H9 (cell line): ENCODE measurements around the gene OSBPL1A. TPM values are rescaled to one million over a fixed set of nuclear protein-coding genes. Genes with fewer than 3 reads are reported as not detected.

ENCODE experiments used
- DNase-seq: peaks from one replicate; pipeline ENCODE4 v3.0.0-alpha.2; 2017
- H2AFZ ChIP-seq: one replicate; pipeline ENCODE4 v1.6.1; 2013; ENCODE audit warnings: mild to moderate bottlenecking, low read length, control low read depth, moderate library complexity
- H2AK5ac ChIP-seq: 2 replicates; pipeline ENCODE4 v1.6.1; 2013; ENCODE audit warnings: low read length, control low read depth, mixed read lengths; ENCODE audit not compliant: insufficient read length
- H2BK120ac ChIP-seq: one replicate; pipeline ENCODE4 v1.6.1; 2013; ENCODE audit warnings: low read depth, mild to moderate bottlenecking, low read length, control low read depth, inconsistent platforms; ENCODE audit not compliant: poor library complexity, severe bottlenecking
- H2BK12ac ChIP-seq: 2 replicates; pipeline ENCODE4 v1.6.1; 2013; ENCODE audit warnings: low read length, control low read depth, mixed read lengths, low read depth; ENCODE audit not compliant: insufficient read length
- H2BK15ac ChIP-seq: 2 replicates; pipeline ENCODE4 v1.6.1; 2013; ENCODE audit warnings: low read depth, low read length, control low read depth
- H2BK20ac ChIP-seq: one replicate; pipeline ENCODE4 v1.6.1; 2013; ENCODE audit warnings: low read depth, mild to moderate bottlenecking, low read length, control low read depth, inconsistent platforms; ENCODE audit not compliant: poor library complexity, severe bottlenecking
- H2BK5ac ChIP-seq: 2 replicates; pipeline ENCODE4 v1.6.1; 2013; ENCODE audit warnings: low read length, control low read depth, mixed read lengths; ENCODE audit not compliant: insufficient read length
- H3K14ac ChIP-seq: 2 replicates; pipeline ENCODE4 v1.6.1; 2013; ENCODE audit warnings: low read length, control low read depth; ENCODE audit not compliant: insufficient read depth
- H3K18ac ChIP-seq: 2 replicates; pipeline ENCODE4 v1.6.1; 2013; ENCODE audit warnings: low read depth, mild to moderate bottlenecking, mixed read lengths, low read length, control low read depth; ENCODE audit not compliant: insufficient read length
- H3K23ac ChIP-seq: 2 replicates; pipeline ENCODE4 v1.6.1; 2013; ENCODE audit warnings: low read length, control low read depth, mixed read lengths, low read depth; ENCODE audit not compliant: insufficient read length
- H3K23me2 ChIP-seq: 2 replicates; pipeline ENCODE4 v1.6.1; 2013; ENCODE audit warnings: low read depth, mild to moderate bottlenecking, mixed read lengths, low read length, control low read depth; ENCODE audit not compliant: insufficient read length, poor library complexity, severe bottlenecking
- H3K27ac ChIP-seq: 2 replicates; pipeline ENCODE4 v1.5.1; 2013; ENCODE audit warnings: low read length, control low read depth, mixed read lengths, low read depth; ENCODE audit not compliant: insufficient read length
- H3K27me3 ChIP-seq: 2 replicates; pipeline ENCODE4 v1.6.1; 2013; ENCODE audit warnings: low read length, control low read depth, inconsistent platforms; ENCODE audit not compliant: insufficient read depth
- H3K4ac ChIP-seq: 2 replicates; pipeline ENCODE4 v1.6.1; 2013; ENCODE audit warnings: low read depth, mild to moderate bottlenecking, control low read depth, inconsistent platforms, low read length, moderate library complexity
- H3K4me1 ChIP-seq: 2 replicates; pipeline ENCODE4 v1.6.1; 2013; ENCODE audit warnings: low read length, control low read depth, inconsistent platforms; ENCODE audit not compliant: insufficient read depth
- H3K4me2 ChIP-seq: 2 replicates; pipeline ENCODE4 v1.6.1; 2013; ENCODE audit warnings: low read length, control low read depth, mixed read lengths; ENCODE audit not compliant: insufficient read length, insufficient read depth
- H3K56ac ChIP-seq: 2 replicates; pipeline ENCODE4 v1.6.1; 2013; ENCODE audit warnings: low read depth, mild to moderate bottlenecking, mixed read lengths, low read length, control low read depth; ENCODE audit not compliant: insufficient read length
- H3K79me1 ChIP-seq: 2 replicates; pipeline ENCODE4 v1.6.1; 2013; ENCODE audit warnings: low read depth, mild to moderate bottlenecking, moderate library complexity, low read length, control low read depth, inconsistent platforms; ENCODE audit not compliant: insufficient read depth, poor library complexity, severe bottlenecking
- H3K79me2 ChIP-seq: 2 replicates; pipeline ENCODE4 v1.6.1; 2013; ENCODE audit warnings: low read length, control low read depth, inconsistent platforms; ENCODE audit not compliant: insufficient read depth
- H3K9ac ChIP-seq: 2 replicates; pipeline ENCODE4 v1.6.1; 2013; ENCODE audit warnings: low read length, control low read depth, mixed read lengths; ENCODE audit not compliant: insufficient read length; ENCODE audit errors: extremely low read depth
- H3K9me3 ChIP-seq: one replicate; pipeline ENCODE4 v1.6.1; 2013; ENCODE audit warnings: low read depth, low read length, inconsistent platforms; ENCODE audit not compliant: control insufficient read depth
- H3T11ph ChIP-seq: one replicate; pipeline ENCODE4 v1.6.1; 2013; ENCODE audit warnings: mild to moderate bottlenecking, low read length, control low read depth, inconsistent platforms
- H4K20me1 ChIP-seq: one replicate; pipeline ENCODE4 v1.6.1; 2013; ENCODE audit not compliant: control insufficient read depth, insufficient read length, insufficient read depth
- H4K5ac ChIP-seq: 2 replicates; pipeline ENCODE4 v1.6.1; 2013; ENCODE audit warnings: low read depth, mild to moderate bottlenecking, mixed read lengths, low read length, control low read depth; ENCODE audit not compliant: insufficient read length
- H4K8ac ChIP-seq: replicated peaks from 2 replicates; pipeline ENCODE4 v1.6.1; 2013; ENCODE audit warnings: low read length, control low read depth, mixed read lengths, low read depth; ENCODE audit not compliant: insufficient read length
- H4K91ac ChIP-seq: 2 replicates; pipeline ENCODE4 v1.6.1; 2013; ENCODE audit warnings: low read depth, mild to moderate bottlenecking, moderate library complexity, mixed read lengths, low read length, control low read depth; ENCODE audit not compliant: insufficient read length
- H3K27ac Mint-ChIP-seq, 3 experiments: 2 replicates in 2 of 3; 3 replicates in 1 of 3; pipeline ENCODE4 v1.8.0; 2020 to 2021; ENCODE audit warnings: mixed read lengths in 3 of 3, mild to moderate bottlenecking in 1 of 3, moderate library complexity in 1 of 3
- H3K27me3 Mint-ChIP-seq: 2 replicates; pipeline ENCODE4 v1.8.0; 2021; ENCODE audit warnings: low read depth, mild to moderate bottlenecking, moderate library complexity, mixed read lengths
- H3K36me3 Mint-ChIP-seq, 3 experiments: 2 replicates in 2 of 3; 3 replicates in 1 of 3; pipeline ENCODE4 v1.8.0; 2020 to 2021; ENCODE audit warnings: low read depth in 3 of 3, mixed read lengths in 3 of 3; ENCODE audit not compliant: insufficient read depth in 1 of 3
- H3K4me1 Mint-ChIP-seq, 2 experiments: 2 replicates each; pipeline ENCODE4 v1.8.0; 2020; ENCODE audit warnings: mixed read lengths in 2 of 2
- H3K4me3 Mint-ChIP-seq, 2 experiments: 2 replicates in 1 of 2; 3 replicates in 1 of 2; pipeline ENCODE4 v1.8.0; 2020 to 2021; ENCODE audit warnings: mild to moderate bottlenecking in 2 of 2, mixed read lengths in 2 of 2, moderate library complexity in 1 of 2
- H3K9me3 Mint-ChIP-seq, 2 experiments: 2 replicates in 1 of 2; 3 replicates in 1 of 2; pipeline ENCODE4 v1.8.0; 2020; ENCODE audit warnings: mild to moderate bottlenecking in 2 of 2, mixed read lengths in 2 of 2, moderate library complexity in 1 of 2
- WGBS: extraction: QIAGEN DNeasy Blood & Tissue Kit; methylation state at CpG from one replicate; pipeline ENCODE4 v1.1.7; 2013; ENCODE audit warnings: missing lambda C conversion rate, low lambda C conversion rate, mixed read lengths; ENCODE audit not compliant: insufficient read length; ENCODE audit errors: extremely low coverage; 5-methylcytosine and 5-hydroxymethylcytosine counted together
- total RNA-seq: library from RNA; stranded (reverse); gene quantifications from 2 replicates; pipeline ENCODE4 v1.2.1, GENCODE V29; 2021
- TF ChIP-seq, protein P1 (sequence below): fragments of 200-600 bp; sonication (generic); conservative IDR thresholded peaks from 3 replicates; pipeline ENCODE4 v1.8.0; 2021; ENCODE audit warnings: antibody characterized with exemption, mild to moderate bottlenecking

OSBPL1A gene
- total RNA-seq, 1 experiment from 2014 or later, result 33.9 TPM

DNA sequence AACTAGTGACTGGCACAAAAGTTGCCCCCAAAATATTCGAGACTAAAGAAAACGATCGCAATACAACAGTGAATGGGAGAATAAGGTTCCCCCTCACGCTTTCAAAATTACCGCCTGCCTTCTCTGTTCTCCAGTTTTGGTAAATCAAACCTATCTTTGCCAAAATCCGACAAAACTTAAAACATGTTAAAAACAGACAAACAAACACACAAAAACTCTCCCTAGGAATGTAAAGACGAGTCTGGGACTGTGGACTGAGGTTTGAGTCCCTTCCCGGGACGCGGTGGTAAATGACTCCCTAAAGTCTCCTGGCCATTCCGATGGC, 28.4 kb upstream of the OSBPL1A start:
- no peak overlapping the region for H4K8ac ChIP-seq
- no peak overlapping the region for H3K4ac ChIP-seq
- no peaks in the 10 kb centered on the region for H3K4me1 ChIP-seq
- peak overlapping the region; percentile 65 for H3K27ac ChIP-seq
- no peaks in the 10 kb centered on the region for H4K20me1 ChIP-seq
- no peak overlapping the region for H2BK5ac ChIP-seq
- peaks cover 3% of the 10 kb centered on the region; the same call in 1 of the 2 replicates for H3K79me2 ChIP-seq
- H2BK20ac ChIP-seq, result no peak overlapping the region
- H3K4me2 ChIP-seq, result peak overlapping the region; percentile 97
- no peak overlapping the region for H2BK120ac ChIP-seq
- H4K5ac ChIP-seq, result no peak overlapping the region
- TF ChIP-seq, protein P1, sequence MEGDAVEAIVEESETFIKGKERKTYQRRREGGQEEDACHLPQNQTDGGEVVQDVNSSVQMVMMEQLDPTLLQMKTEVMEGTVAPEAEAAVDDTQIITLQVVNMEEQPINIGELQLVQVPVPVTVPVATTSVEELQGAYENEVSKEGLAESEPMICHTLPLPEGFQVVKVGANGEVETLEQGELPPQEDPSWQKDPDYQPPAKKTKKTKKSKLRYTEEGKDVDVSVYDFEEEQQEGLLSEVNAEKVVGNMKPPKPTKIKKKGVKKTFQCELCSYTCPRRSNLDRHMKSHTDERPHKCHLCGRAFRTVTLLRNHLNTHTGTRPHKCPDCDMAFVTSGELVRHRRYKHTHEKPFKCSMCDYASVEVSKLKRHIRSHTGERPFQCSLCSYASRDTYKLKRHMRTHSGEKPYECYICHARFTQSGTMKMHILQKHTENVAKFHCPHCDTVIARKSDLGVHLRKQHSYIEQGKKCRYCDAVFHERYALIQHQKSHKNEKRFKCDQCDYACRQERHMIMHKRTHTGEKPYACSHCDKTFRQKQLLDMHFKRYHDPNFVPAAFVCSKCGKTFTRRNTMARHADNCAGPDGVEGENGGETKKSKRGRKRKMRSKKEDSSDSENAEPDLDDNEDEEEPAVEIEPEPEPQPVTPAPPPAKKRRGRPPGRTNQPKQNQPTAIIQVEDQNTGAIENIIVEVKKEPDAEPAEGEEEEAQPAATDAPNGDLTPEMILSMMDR, result no peak
- H3K79me1 ChIP-seq, result no peaks in the 10 kb centered on the region
- no peaks in the 10 kb centered on the region for H3K9me3 Mint-ChIP-seq
- H3K9me3 ChIP-seq, result no peaks in the 10 kb centered on the region
- H2AK5ac ChIP-seq, result no peak overlapping the region
- peak overlapping the region; percentile 91 to 100 (median 97) for H3K27ac Mint-ChIP-seq
- peaks cover 4% of the 10 kb centered on the region; the same call in 1 of the 2 replicates for H3K27me3 Mint-ChIP-seq
- H3K27me3 ChIP-seq, result no peaks in the 10 kb centered on the region
- no peak overlapping the region for H3T11ph ChIP-seq
- H3K18ac ChIP-seq, result peak overlapping the region; percentile 86
- H3K4me3 Mint-ChIP-seq, result peak overlapping the region; percentile 77 to 88
- H3K56ac ChIP-seq, result no peak overlapping the region
- no CpG with 5 or more reads among the region's 11 CpGs for WGBS
- H3K23ac ChIP-seq, result no peak overlapping the region
- H2BK12ac ChIP-seq, result no peak overlapping the region
- peaks cover 16% of the 10 kb centered on the region for H3K23me2 ChIP-seq
- H2BK15ac ChIP-seq, result no peak overlapping the region
- H3K9ac ChIP-seq, result peak overlapping the region; percentile 85
- DNase-seq, result no peak
- H3K36me3 Mint-ChIP-seq, result peaks cover 6 to 18% (median 10%) of the 10 kb centered on the region in 3 experiments; a peak in 5 of 7 replicates
- no peak overlapping the region for H4K91ac ChIP-seq
- no peak overlapping the region for H2AFZ ChIP-seq
- H3K14ac ChIP-seq, result peak overlapping the region; percentile 91; the same call in 1 of the 2 replicates
- H3K4me1 Mint-ChIP-seq, result peaks cover 22 to 23% of the 10 kb centered on the region in 2 experiments
